ENCODE data around the gene FNDC1. TPM values are rescaled to one million over a fixed set of nuclear protein-coding genes. Genes with fewer than 3 reads are reported as not detected.

Gene FNDC1
- total RNA-seq, 1 donor from 2014 or later, result 13.8 TPM

- DNase-seq (ENCODE audit: low spot score), result no peak
- peaks cover 7% of the 10 kb centered on the region for H3K27me3 Mint-ChIP-seq (ENCODE audit: low read depth)
- peaks cover 60% of the 10 kb centered on the region for H3K4me1 Mint-ChIP-seq (ENCODE audit: low read depth)
- H3K36me3 Mint-ChIP-seq (ENCODE audit: low read depth), result peaks cover 2% of the 10 kb centered on the region
- H3K27ac Mint-ChIP-seq (ENCODE audit: unreplicated experiment), result peak overlapping the region; percentile 14
- peak overlapping the region; percentile 68 for H3K4me3 Mint-ChIP-seq (ENCODE audit: unreplicated experiment)
- peak; percentile 59 for TF ChIP-seq CTCF (IDR thresholded peaks at IDR 0.05)
- H3K9me3 Mint-ChIP-seq (ENCODE audit: low read depth), result no peaks in the 10 kb centered on the region
Observed at GRCh38 chr6:159168536-159169192, 536 bp upstream of the FNDC1 start.

GRCh38 chr6:159169557-159170332, 545 bp downstream of the FNDC1 start:
- Mint-ChIP-seq H3K4me3 (ENCODE audit: unreplicated experiment) (peak overlapping the region; percentile 79), H3K27ac (ENCODE audit: unreplicated experiment) (peak overlapping the region; percentile 92), H3K36me3 (ENCODE audit: low read depth) (peaks cover 2% of the 10 kb centered on the region), H3K27me3 (ENCODE audit: low read depth) (peaks cover 12% of the 10 kb centered on the region), H3K4me1 (ENCODE audit: low read depth) (peaks cover 55% of the 10 kb centered on the region), H3K9me3 (ENCODE audit: low read depth) (no peaks in the 10 kb centered on the region)
- TF ChIP-seq CTCF (IDR thresholded peaks at IDR 0.05), result no peak
- DNase-seq (ENCODE audit: low spot score), result no peak

GRCh38 chr6:159170333-159170672, 1.1 kb downstream of the FNDC1 start:
- Mint-ChIP-seq H3K4me1 (ENCODE audit: low read depth) (peaks cover 50% of the 10 kb centered on the region), H3K36me3 (ENCODE audit: low read depth) (peaks cover 2% of the 10 kb centered on the region), H3K4me3 (ENCODE audit: unreplicated experiment) (peak overlapping the region; percentile 79), H3K27ac (ENCODE audit: unreplicated experiment) (peak overlapping the region; percentile 92), H3K27me3 (ENCODE audit: low read depth) (peaks cover 12% of the 10 kb centered on the region), H3K9me3 (ENCODE audit: low read depth) (no peaks in the 10 kb centered on the region)
- no peak for DNase-seq (ENCODE audit: low spot score)
- no peak for TF ChIP-seq CTCF (IDR thresholded peaks at IDR 0.05)

- Mint-ChIP-seq H3K9me3 (ENCODE audit: low read depth) (no peaks in the 10 kb centered on the region), H3K4me1 (ENCODE audit: low read depth) (peaks cover 42% of the 10 kb centered on the region), H3K4me3 (ENCODE audit: unreplicated experiment) (peak overlapping the region; percentile 79), H3K36me3 (ENCODE audit: low read depth) (peaks cover 2% of the 10 kb centered on the region), H3K27me3 (ENCODE audit: low read depth) (peaks cover 16% of the 10 kb centered on the region), H3K27ac (ENCODE audit: unreplicated experiment) (peak overlapping the region; percentile 91)
- no peak for DNase-seq (ENCODE audit: low spot score)
- no peak for TF ChIP-seq CTCF (IDR thresholded peaks at IDR 0.05)
Observed at GRCh38 chr6:159170999-159171712, 2.0 kb downstream of the FNDC1 start.

GRCh38 chr6:159172091-159172491, 2.9 kb downstream of the FNDC1 start:
- TF ChIP-seq CTCF (IDR thresholded peaks at IDR 0.05), result no peak
- Mint-ChIP-seq H3K4me1 (ENCODE audit: low read depth) (peaks cover 42% of the 10 kb centered on the region), H3K9me3 (ENCODE audit: low read depth) (no peaks in the 10 kb centered on the region), H3K27me3 (ENCODE audit: low read depth) (peaks cover 18% of the 10 kb centered on the region), H3K27ac (ENCODE audit: unreplicated experiment) (no peak overlapping the region), H3K4me3 (ENCODE audit: unreplicated experiment) (no peak overlapping the region), H3K36me3 (ENCODE audit: low read depth) (peaks cover 2% of the 10 kb centered on the region)
- no peak for DNase-seq (ENCODE audit: low spot score)
